HEK293 (cell line): ENCODE data around the gene UGT1A7.

ENCODE experiments used
- CTCF ChIA-PET: fragments of 350-600 bp; formaldehyde crosslinking; extraction: SDS; loops from one replicate; lab custom pipeline; 2021; ENCODE audit warnings: antibody characterized with exemption; lab: Yijun Ruan, JAX
- POLR2A ChIA-PET: fragments of 300-600 bp; formaldehyde crosslinking; extraction: SDS; loops from one replicate; lab custom pipeline; 2020; ENCODE audit warnings: antibody characterized with exemption, inconsistent platforms; lab: Yijun Ruan, JAX
- H3K27ac ChIP-seq: fragments of 200-500 bp; sonication (Bioruptor generic); 2 replicates; pipeline ENCODE4 v1.5.1; 2014; ENCODE audit warnings: low read depth, low read length, control low read depth, inconsistent platforms; ENCODE audit errors: extremely low read depth
- H3K36me3 ChIP-seq, 2 experiments: fragments of 200-500 bp in 1 of 2; sonication (Bioruptor generic) in 1 of 2; 1 replicate in 1 of 2; 2 replicates in 1 of 2; pipeline ENCODE4 v1.5.1; 2014 to 2017; ENCODE audit warnings: inconsistent platforms in 2 of 2, low read length in 2 of 2; ENCODE audit not compliant: control insufficient read depth in 2 of 2, insufficient read depth in 1 of 2
- H3K4me1 ChIP-seq: fragments of 200-500 bp; sonication (Bioruptor generic); 2 replicates; pipeline ENCODE4 v1.5.1; 2014; ENCODE audit warnings: mild to moderate bottlenecking, low read length, inconsistent platforms; ENCODE audit not compliant: control insufficient read depth, insufficient read depth
- H3K4me3 ChIP-seq: 2 replicates; pipeline ENCODE4 v1.5.1; 2011; ENCODE audit warnings: low read depth, mild to moderate bottlenecking, control low read depth, low read length, moderate library complexity
- H3K9me3 ChIP-seq: fragments of 200-500 bp; sonication (Bioruptor generic); 2 replicates; pipeline ENCODE4 v1.5.1; 2014; ENCODE audit warnings: low read depth, low read length, inconsistent platforms; ENCODE audit not compliant: control insufficient read depth, insufficient read depth
- EGR2 ChIP-seq: fragments of 450-650 bp; formaldehyde crosslinking; IDR thresholded peaks from 2 replicates; pipeline ENCODE4 v1.5.1; 2016; ENCODE audit warnings: low read depth, missing biosample characterization, missing genetic modification characterization
- HOXC10 ChIP-seq: sonication (generic); formaldehyde crosslinking; IDR thresholded peaks from 2 replicates; pipeline ENCODE4 v1.8.1; 2023; ENCODE audit warnings: mild to moderate bottlenecking, missing genetic modification reagents
- MZF1 ChIP-seq: fragments of 450-650 bp; formaldehyde crosslinking; IDR thresholded peaks from 2 replicates; pipeline ENCODE4 v1.5.1; 2017; ENCODE audit warnings: missing biosample characterization, missing genetic modification characterization, borderline replicate concordance
- PATZ1 ChIP-seq: fragments of 450-650 bp; formaldehyde crosslinking; IDR thresholded peaks from 2 replicates; pipeline ENCODE4 v1.5.1; 2016; ENCODE audit warnings: missing biosample characterization, missing genetic modification characterization
- SCRT2 ChIP-seq: fragments of 450-650 bp; formaldehyde crosslinking; IDR thresholded peaks from 2 replicates; pipeline ENCODE4 v1.5.1; 2016; ENCODE audit warnings: missing biosample characterization, missing genetic modification characterization
- ZBTB8A ChIP-seq: fragments of 450-650 bp; formaldehyde crosslinking; IDR thresholded peaks from 2 replicates; pipeline ENCODE4 v1.5.1; 2016; ENCODE audit warnings: missing biosample characterization, missing genetic modification characterization
- ZNF132 ChIP-seq: fragments of 450-650 bp; formaldehyde crosslinking; IDR thresholded peaks from 2 replicates; pipeline ENCODE4 v1.5.1; 2017; ENCODE audit warnings: missing biosample characterization, missing genetic modification characterization, borderline replicate concordance
- ZNF138 ChIP-seq: fragments of 450-650 bp; formaldehyde crosslinking; IDR thresholded peaks from 2 replicates; pipeline ENCODE4 v1.5.1; 2016; ENCODE audit warnings: missing biosample characterization, missing genetic modification characterization, borderline replicate concordance
- ZNF140 ChIP-seq: fragments of 450-650 bp; formaldehyde crosslinking; IDR thresholded peaks from 2 replicates; pipeline ENCODE4 v1.5.1; 2016; ENCODE audit warnings: missing biosample characterization, missing genetic modification characterization
- ZNF24 ChIP-seq: fragments of 450-650 bp; formaldehyde crosslinking; IDR thresholded peaks from 2 replicates; pipeline ENCODE4 v1.5.1; 2016; ENCODE audit warnings: missing biosample characterization, missing genetic modification characterization
- ZNF302 ChIP-seq: fragments of 450-650 bp; formaldehyde crosslinking; IDR thresholded peaks from 2 replicates; pipeline ENCODE4 v1.5.1; 2016; ENCODE audit warnings: missing biosample characterization, missing genetic modification characterization, low read depth
- ZNF341 ChIP-seq: fragments of 450-650 bp; formaldehyde crosslinking; IDR thresholded peaks from 2 replicates; pipeline ENCODE4; 2016; ENCODE audit warnings: low read depth, missing biosample characterization, missing genetic modification characterization
- ZNF513 ChIP-seq: fragments of 450-650 bp; IDR thresholded peaks from 2 replicates; pipeline ENCODE4 v1.5.1; 2018; ENCODE audit warnings: missing biosample characterization, missing genetic modification characterization
- ZNF529 ChIP-seq: fragments of 450-650 bp; formaldehyde crosslinking; IDR thresholded peaks from 2 replicates; pipeline ENCODE4 v1.5.1; 2017; ENCODE audit warnings: missing genetic modification characterization, missing biosample characterization; ENCODE audit not compliant: insufficient replicate concordance
- ZNF623 ChIP-seq: fragments of 450-650 bp; formaldehyde crosslinking; IDR thresholded peaks from 2 replicates; pipeline ENCODE4 v1.5.1; 2016; ENCODE audit warnings: missing biosample characterization, missing genetic modification characterization
- ZNF626 ChIP-seq: fragments of 450-650 bp; sonication (Bioruptor Pico); formaldehyde crosslinking; IDR thresholded peaks from 2 replicates; pipeline ENCODE4 v1.5.1; 2018; ENCODE audit warnings: missing biosample characterization, missing genetic modification characterization, inconsistent platforms
- ZNF837 ChIP-seq: fragments of 450-650 bp; formaldehyde crosslinking; IDR thresholded peaks from 2 replicates; pipeline ENCODE4 v1.5.1; 2016; ENCODE audit warnings: missing biosample characterization, missing genetic modification characterization
- TF ChIP-seq, protein P1 (sequence below): fragments of 450-650 bp; formaldehyde crosslinking; IDR thresholded peaks from 2 replicates; pipeline ENCODE4 v1.5.1; 2016; ENCODE audit warnings: missing biosample characterization, missing genetic modification characterization
- TF ChIP-seq, protein P2 (sequence below): fragments of 450-650 bp; formaldehyde crosslinking; IDR thresholded peaks from 2 replicates; pipeline ENCODE4 v1.5.1; 2016; ENCODE audit warnings: missing biosample characterization, missing genetic modification characterization, low read depth
- TF ChIP-seq, protein P3 (sequence below): fragments of 450-650 bp; formaldehyde crosslinking; IDR thresholded peaks from 2 replicates; pipeline ENCODE4 v1.5.1; 2016; ENCODE audit warnings: missing biosample characterization, missing genetic modification characterization

Gene UGT1A7

GRCh38 chr2:233816334-233816733, 134.6 kb downstream of the UGT1A7 start (continued):
- TF ChIP-seq MZF1 (tag by site-specific recombination) (no peak), ZNF341 (tag by site-specific recombination) (no peak), EGR2 (0 out of 2 replicates have a peak, but pooled peaks have one; percentile 7), ZNF837 (tag by site-specific recombination) (no peak), SCRT2 (tag by site-specific recombination) (no peak)

DNA sequence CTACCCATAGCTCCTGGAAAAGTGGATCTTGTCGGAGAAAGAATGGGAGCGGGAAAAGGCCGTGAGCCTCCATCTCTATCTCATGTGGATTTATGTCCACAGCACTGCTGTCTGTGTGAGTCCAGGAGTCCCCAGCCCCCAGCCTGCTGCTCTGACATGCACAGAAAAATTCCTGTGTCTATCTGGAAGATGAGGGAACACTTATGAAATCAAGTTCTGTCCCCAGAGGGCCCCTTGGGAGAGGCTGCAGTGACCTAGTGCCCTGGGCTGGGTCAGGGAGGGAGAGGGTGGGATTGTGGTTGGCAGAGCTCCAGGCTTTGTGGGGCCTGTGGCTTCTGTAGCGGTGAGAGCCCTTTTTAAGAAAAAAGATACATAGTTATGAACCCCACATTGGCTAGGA, 135.1 kb downstream of the UGT1A7 start:
- no peak for TF ChIP-seq ZNF623 (tag by site-specific recombination)
- no peak for TF ChIP-seq PATZ1 (tag by site-specific recombination)
- TF ChIP-seq ZNF529 = no peak
- no peak for TF ChIP-seq ZNF24 (tag by site-specific recombination)
- TF ChIP-seq, protein P1, sequence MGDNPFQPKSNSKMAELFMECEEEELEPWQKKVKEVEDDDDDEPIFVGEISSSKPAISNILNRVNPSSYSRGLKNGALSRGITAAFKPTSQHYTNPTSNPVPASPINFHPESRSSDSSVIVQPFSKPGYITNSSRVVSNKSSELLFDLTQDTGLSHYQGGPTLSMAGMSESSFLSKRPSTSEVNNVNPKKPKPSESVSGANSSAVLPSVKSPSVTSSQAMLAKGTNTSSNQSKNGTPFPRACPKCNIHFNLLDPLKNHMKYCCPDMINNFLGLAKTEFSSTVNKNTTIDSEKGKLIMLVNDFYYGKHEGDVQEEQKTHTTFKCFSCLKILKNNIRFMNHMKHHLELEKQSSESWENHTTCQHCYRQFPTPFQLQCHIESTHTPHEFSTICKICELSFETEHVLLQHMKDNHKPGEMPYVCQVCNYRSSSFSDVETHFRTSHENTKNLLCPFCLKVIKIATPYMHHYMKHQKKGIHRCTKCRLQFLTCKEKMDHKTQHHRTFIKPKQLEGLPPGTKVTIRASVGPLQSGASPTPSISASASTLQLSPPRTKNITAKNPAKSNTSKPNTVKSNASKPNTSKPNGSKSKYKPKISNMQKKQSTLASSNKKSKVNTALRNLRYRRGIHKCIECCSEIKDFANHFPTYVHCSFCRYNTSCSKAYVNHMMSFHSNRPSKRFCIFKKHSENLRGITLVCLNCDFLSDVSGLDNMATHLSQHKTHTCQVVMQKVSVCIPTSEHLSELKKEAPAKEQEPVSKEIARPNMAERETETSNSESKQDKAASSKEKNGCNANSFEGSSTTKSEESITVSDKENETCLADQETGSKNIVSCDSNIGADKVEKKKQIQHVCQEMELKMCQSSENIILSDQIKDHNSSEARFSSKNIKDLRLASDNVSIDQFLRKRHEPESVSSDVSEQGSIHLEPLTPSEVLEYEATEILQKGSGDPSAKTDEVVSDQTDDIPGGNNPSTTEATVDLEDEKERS (tag by site-specific recombination) = no peak
- TF ChIP-seq, protein P2, sequence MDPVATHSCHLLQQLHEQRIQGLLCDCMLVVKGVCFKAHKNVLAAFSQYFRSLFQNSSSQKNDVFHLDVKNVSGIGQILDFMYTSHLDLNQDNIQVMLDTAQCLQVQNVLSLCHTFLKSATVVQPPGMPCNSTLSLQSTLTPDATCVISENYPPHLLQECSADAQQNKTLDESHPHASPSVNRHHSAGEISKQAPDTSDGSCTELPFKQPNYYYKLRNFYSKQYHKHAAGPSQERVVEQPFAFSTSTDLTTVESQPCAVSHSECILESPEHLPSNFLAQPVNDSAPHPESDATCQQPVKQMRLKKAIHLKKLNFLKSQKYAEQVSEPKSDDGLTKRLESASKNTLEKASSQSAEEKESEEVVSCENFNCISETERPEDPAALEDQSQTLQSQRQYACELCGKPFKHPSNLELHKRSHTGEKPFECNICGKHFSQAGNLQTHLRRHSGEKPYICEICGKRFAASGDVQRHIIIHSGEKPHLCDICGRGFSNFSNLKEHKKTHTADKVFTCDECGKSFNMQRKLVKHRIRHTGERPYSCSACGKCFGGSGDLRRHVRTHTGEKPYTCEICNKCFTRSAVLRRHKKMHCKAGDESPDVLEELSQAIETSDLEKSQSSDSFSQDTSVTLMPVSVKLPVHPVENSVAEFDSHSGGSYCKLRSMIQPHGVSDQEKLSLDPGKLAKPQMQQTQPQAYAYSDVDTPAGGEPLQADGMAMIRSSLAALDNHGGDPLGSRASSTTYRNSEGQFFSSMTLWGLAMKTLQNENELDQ (tag by site-specific recombination) = no peak
- TF ChIP-seq HOXC10 (CRISPR knock-in tag) = no peak
- no peak for TF ChIP-seq ZNF626 (tag by site-specific recombination)
- TF ChIP-seq ZNF138 = no peak
- no peak for TF ChIP-seq ZNF513 (tag by site-specific recombination)
- no peak for TF ChIP-seq ZNF132 (tag by site-specific recombination)
- no peak for TF ChIP-seq ZBTB8A (tag by site-specific recombination)
- TF ChIP-seq MZF1 (tag by site-specific recombination) = no peak
- TF ChIP-seq, protein P3, sequence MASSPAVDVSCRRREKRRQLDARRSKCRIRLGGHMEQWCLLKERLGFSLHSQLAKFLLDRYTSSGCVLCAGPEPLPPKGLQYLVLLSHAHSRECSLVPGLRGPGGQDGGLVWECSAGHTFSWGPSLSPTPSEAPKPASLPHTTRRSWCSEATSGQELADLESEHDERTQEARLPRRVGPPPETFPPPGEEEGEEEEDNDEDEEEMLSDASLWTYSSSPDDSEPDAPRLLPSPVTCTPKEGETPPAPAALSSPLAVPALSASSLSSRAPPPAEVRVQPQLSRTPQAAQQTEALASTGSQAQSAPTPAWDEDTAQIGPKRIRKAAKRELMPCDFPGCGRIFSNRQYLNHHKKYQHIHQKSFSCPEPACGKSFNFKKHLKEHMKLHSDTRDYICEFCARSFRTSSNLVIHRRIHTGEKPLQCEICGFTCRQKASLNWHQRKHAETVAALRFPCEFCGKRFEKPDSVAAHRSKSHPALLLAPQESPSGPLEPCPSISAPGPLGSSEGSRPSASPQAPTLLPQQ = no peak
- no peak for TF ChIP-seq ZNF140 (tag by site-specific recombination)
- no peak for TF ChIP-seq ZNF302 (tag by site-specific recombination)
- H3K9me3 ChIP-seq = no peaks in the 10 kb centered on the region
- peaks cover 5% of the 10 kb centered on the region; the same call in 1 of the 2 replicates for H3K4me1 ChIP-seq
- H3K27ac ChIP-seq = no peak overlapping the region
- ChIA-PET POLR2A (no interaction called here), CTCF (no interaction called here)
- no peaks in the 10 kb centered on the region for H3K36me3 ChIP-seq
- H3K4me3 ChIP-seq = no peak overlapping the region
